Upper lobe of left lung (tissue), 6 donors: Measurements from ENCODE around the gene ZER1. TPM values are rescaled to one million over a fixed set of nuclear protein-coding genes. Genes with fewer than 3 reads are reported as not detected.
"Not testable (repeated sequence)": the region's sequence is repeated elsewhere in the genome, so short reads cannot be mapped to it uniquely, and the experiment has no call there.

Experiments
- ATAC-seq, 2 donors: fragments of 200-7000 bp; cut with Tn5 transposase; one replicate each; pipeline ENCODE4 v1.9.1; 2022; ENCODE audit warnings: mild to moderate bottlenecking in 2 of 2, moderate library complexity in 2 of 2; ENCODE audit not compliant: low FRiP score in 2 of 2
- DNase-seq, 2 donors: peaks; one replicate each; pipeline ENCODE4 v3.0.0-alpha.2; 2019 to 2020
- H3K27ac ChIP-seq, 4 donors: fragments of 200-600 bp; sonication (generic); one replicate each; pipeline ENCODE4 v1.5.1; 2016 to 2019
- H3K27me3 ChIP-seq, 4 donors: fragments of 200-600 bp; sonication (generic); one replicate each; pipeline ENCODE4 v1.5.1; 2017 to 2019
- H3K36me3 ChIP-seq, 4 donors: fragments of 200-600 bp; sonication (generic); one replicate each; pipeline ENCODE4 v1.5.1; 2016 to 2019
- H3K4me1 ChIP-seq, 4 donors: fragments of 200-600 bp; sonication (generic); one replicate each; pipeline ENCODE4 v1.5.1; 2018 to 2019
- H3K4me3 ChIP-seq, 4 donors: fragments of 200-600 bp; sonication (generic); one replicate each; pipeline ENCODE4 v1.5.1; 2017 to 2019; ENCODE audit warnings: mild to moderate bottlenecking in 2 of 4, moderate library complexity in 1 of 4
- H3K9me3 ChIP-seq, 4 donors: fragments of 200-600 bp; sonication (generic); one replicate each; pipeline ENCODE4 v1.5.1; 2018 to 2019
- CTCF ChIP-seq, 6 experiments: fragments of 450-650 bp in 4 of 6; fragments of 200-600 bp in 2 of 6; sonication (generic) in 2 of 6; IDR thresholded peaks; one replicate each; pipeline ENCODE4 v1.5.1; 2016 to 2019; ENCODE audit warnings: antibody characterized with exemption in 6 of 6
- EP300 ChIP-seq, 4 donors: sonication (generic); formaldehyde crosslinking; IDR thresholded peaks; one replicate each; pipeline ENCODE4 v1.5.1; 2017; ENCODE audit warnings: antibody characterized with exemption in 4 of 4, control low read depth in 2 of 4
- POLR2A ChIP-seq, 4 donors: fragments of 450-650 bp; IDR thresholded peaks; one replicate each; pipeline ENCODE4 v1.5.1; 2016 to 2017; ENCODE audit warnings: antibody characterized with exemption in 4 of 4, mild to moderate bottlenecking in 2 of 4
- POLR2AphosphoS5 ChIP-seq, 2 donors: sonication (generic); formaldehyde crosslinking; IDR thresholded peaks; one replicate each; pipeline ENCODE4 v1.5.1; 2017; ENCODE audit warnings: antibody characterized with exemption in 2 of 2
- WGBS, 2 donors: methylation state at CpG; one replicate each; pipeline ENCODE4 v1.1.5; 2017 to 2018; 5-methylcytosine and 5-hydroxymethylcytosine counted together
- total RNA-seq, 6 donors: library from RNA; depleted of rRNA in 4 of 6; stranded (reverse); fragments of >200 nt in 4 of 6; gene quantifications; one replicate each; pipeline versions ENCODE4 v1.1.0 to v1.2.1, GENCODE V29; 2016 to 2021
- donor health status: DM: no; HTN: no; CAD: no; lungs with moderate emphysema.
- donor health status: DM: no; HTN: yes; CAD: no; lungs with severe emphysema.

ZER1 gene
- total RNA-seq, 6 donors from 2014 or later, result 30.9 to 55.5 (median 44.0) TPM

- peaks cover 0 to 7% (median 3%) of the 10 kb centered on the region in 4 donors for H3K4me1 ChIP-seq
- DNase-seq (no peak), ATAC-seq (no peak)
- no peaks in the 10 kb centered on the region for H3K27me3 ChIP-seq
- no peaks in the 10 kb centered on the region for H3K9me3 ChIP-seq
- TF ChIP-seq POLR2A (IDR thresholded peaks at IDR 0.05), result no peak
- no peak for TF ChIP-seq EP300 (IDR thresholded peaks at IDR 0.05)
- TF ChIP-seq CTCF (IDR thresholded peaks at IDR 0.05), result no peak
- no peak for TF ChIP-seq POLR2AphosphoS5 (IDR thresholded peaks at IDR 0.05)
- peaks cover 26 to 50% (median 35%) of the 10 kb centered on the region in 4 donors for H3K36me3 ChIP-seq
- whole genome bisulfite sequencing, 2 donors, result 77 to 79% methylated on average over 8 of the region's 8 CpGs
- H3K27ac ChIP-seq, result peak overlapping the region in 1 of 4 donors; percentile 6
- H3K4me3 ChIP-seq, result no peak overlapping the region
These were observed 74.6 kb downstream of the ZER1 start for GRCh38 chr9:128696923-128697707.

GRCh38 chr9:128694344-128694743 is 77.4 kb downstream of the ZER1 start:
- Histone ChIP-seq H3K4me1 (peaks cover 11 to 17% (median 16%) of the 10 kb centered on the region in 4 donors), H3K4me3 (no peak overlapping the region), H3K27ac (no peak overlapping the region), H3K9me3 (no peaks in the 10 kb centered on the region), H3K27me3 (no peaks in the 10 kb centered on the region), H3K36me3 (peaks cover 30 to 60% (median 39%) of the 10 kb centered on the region in 4 donors)
- WGBS, 2 donors, result 80 to 84% methylated on average over 6 of the region's 6 CpGs
- TF ChIP-seq POLR2A (IDR thresholded peaks at IDR 0.05) (no peak), POLR2AphosphoS5 (IDR thresholded peaks at IDR 0.05) (no peak), CTCF (IDR thresholded peaks at IDR 0.05) (no peak), EP300 (IDR thresholded peaks at IDR 0.05) (no peak)
- DNase-seq (no peak), ATAC-seq (no peak)

- peaks cover 30 to 60% (median 39%) of the 10 kb centered on the region in 4 donors for H3K36me3 ChIP-seq
- H3K27ac ChIP-seq, result not testable (repeated sequence)
- WGBS, 2 donors, result 84 to 89% methylated on average over 3 of the region's 3 CpGs
These were observed 78.0 kb downstream of the ZER1 start for GRCh38 chr9:128693738-128694137.

GRCh38 chr9:128690684-128691034 is 81.1 kb downstream of the ZER1 start:
- peak overlapping the region; percentile 68 to 98 (median 74) for H3K27ac ChIP-seq
- DNase-seq, result no peak
- 16 to 17% methylated on average over 5 of the region's 5 CpGs for WGBS, 2 donors
- peaks cover 33 to 45% (median 39%) of the 10 kb centered on the region in 4 donors for H3K4me1 ChIP-seq
- peaks cover 22 to 44% (median 31%) of the 10 kb centered on the region in 4 donors for H3K36me3 ChIP-seq
- H3K4me3 ChIP-seq, result peak overlapping the region; percentile 88 to 95 (median 92)
- no peak for ATAC-seq
- H3K9me3 ChIP-seq, result no peaks in the 10 kb centered on the region
- no peak for TF ChIP-seq CTCF (IDR thresholded peaks at IDR 0.05)
- TF ChIP-seq POLR2A (IDR thresholded peaks at IDR 0.05), result no peak
- no peak for TF ChIP-seq EP300 (IDR thresholded peaks at IDR 0.05)
- TF ChIP-seq POLR2AphosphoS5 (IDR thresholded peaks at IDR 0.05), result no peak
- H3K27me3 ChIP-seq, result no peaks in the 10 kb centered on the region

More at GRCh38 chr9:128693738-128694137, 78.0 kb downstream of the ZER1 start:
- not testable (repeated sequence) for DNase-seq, H3K27me3 ChIP-seq, H3K4me3 ChIP-seq, ATAC-seq, H3K9me3 ChIP-seq
- H3K4me1 ChIP-seq, result peaks cover 11 to 17% (median 16%) of the 10 kb centered on the region in 4 donors

GRCh38 chr9:128689820-128690683 is 81.7 kb downstream of the ZER1 start:
- Histone ChIP-seq H3K27me3 (no peaks in the 10 kb centered on the region), H3K4me1 (peaks cover 39 to 51% (median 45%) of the 10 kb centered on the region in 4 donors), H3K36me3 (peaks cover 20 to 39% (median 28%) of the 10 kb centered on the region in 4 donors), H3K4me3 (peak overlapping the region; percentile 88 to 95 (median 92)), H3K9me3 (no peaks in the 10 kb centered on the region), H3K27ac (peak overlapping the region; percentile 68 to 98 (median 87))
- WGBS, 2 donors, result 0 to 1% methylated on average over 7 to 36 of the region's 83 CpGs
- ATAC-seq (no peak), DNase-seq (peak in 1 of 2 donors; percentile 89)
- TF ChIP-seq CTCF (IDR thresholded peaks at IDR 0.05), result no peak
- no peak for TF ChIP-seq POLR2AphosphoS5 (IDR thresholded peaks at IDR 0.05)
- no peak for TF ChIP-seq EP300 (IDR thresholded peaks at IDR 0.05)
- no peak for TF ChIP-seq POLR2A (IDR thresholded peaks at IDR 0.05)
